Brain microvascular endothelial cell (primary cell): ENCODE data around the gene SBNO2.
A peak's percentile ranks its signal among the peaks of the same experiment; 100 is the strongest.

Experiments used
- DNase-seq: peaks from one replicate; pipeline ENCODE4 v3.0.0-alpha.2; 2020
- H3K27ac ChIP-seq: fragments of 250-450 bp; sonication (Bioruptor Pico); 2 replicates; pipeline ENCODE4 v1.5.1; 2020; ENCODE audit warnings: mild to moderate bottlenecking, moderate library complexity
- H3K27me3 ChIP-seq: fragments of 250-450 bp; sonication (Bioruptor Pico); replicated peaks from 2 replicates; pipeline ENCODE4 v1.5.1; 2020; ENCODE audit warnings: mild to moderate bottlenecking
- H3K36me3 ChIP-seq: fragments of 250-450 bp; sonication (Bioruptor Pico); replicated peaks from 2 replicates; pipeline ENCODE4 v1.5.1; 2020; ENCODE audit warnings: mild to moderate bottlenecking
- H3K4me3 ChIP-seq: 2 replicates; pipeline ENCODE4 v1.5.1; 2011; ENCODE audit warnings: low read depth, mild to moderate bottlenecking, control low read depth, low read length, moderate library complexity
- CTCF ChIP-seq: IDR thresholded peaks from 2 replicates; pipeline ENCODE4 v1.5.1; 2011; ENCODE audit warnings: low read depth, mild to moderate bottlenecking, moderate library complexity, low read length, control low read depth, inconsistent platforms; ENCODE audit errors: missing control alignments
- in situ Hi-C: cut with HindIII; loops from 2 replicates; pipeline ENCODE4 v1.10.0; 2017; ENCODE audit warnings: low sequenced_read_pairs, low pct_ligation_motif_present

The SBNO2 gene

GRCh38 chr19:1128106-1128505 lies 46.0 kb downstream of the SBNO2 start:
- H3K27me3 ChIP-seq, result no peaks in the 10 kb centered on the region
- no peak for DNase-seq
- H3K36me3 ChIP-seq, result peaks cover 41% of the 10 kb centered on the region
- no peak for TF ChIP-seq CTCF
- H3K4me3 ChIP-seq, result no peak overlapping the region
- no peak overlapping the region for H3K27ac ChIP-seq
- in situ Hi-C loops, result no loop called here

GRCh38 chr19:1126984-1127760 lies 46.9 kb downstream of the SBNO2 start:
- H3K27me3 ChIP-seq, result no peaks in the 10 kb centered on the region
- peaks cover 48% of the 10 kb centered on the region for H3K36me3 ChIP-seq
- H3K27ac ChIP-seq, result no peak overlapping the region
- DNase-seq, result no peak
- no peak for TF ChIP-seq CTCF
- in situ Hi-C loops, result no loop called here
- H3K4me3 ChIP-seq, result no peak overlapping the region

- Histone ChIP-seq H3K27ac (peak overlapping the region; percentile 14), H3K27me3 (no peaks in the 10 kb centered on the region), H3K36me3 (peaks cover 61% of the 10 kb centered on the region), H3K4me3 (no peak overlapping the region)
- in situ Hi-C loops, result no loop called here
- no peak for DNase-seq
- no peak for TF ChIP-seq CTCF
These were observed 48.2 kb downstream of the SBNO2 start for GRCh38 chr19:1125601-1126467.

- H3K27ac ChIP-seq, result no peak overlapping the region
- no peak overlapping the region for H3K4me3 ChIP-seq
- in situ Hi-C loops, result loop anchor here (25.0 kb wide), 1 partner anchor 113 kb away; the partner anchor contains the start of genes ATP5F1D, CBARP and MIDN
- no peak for DNase-seq
- H3K36me3 ChIP-seq, result peaks cover 78% of the 10 kb centered on the region
- TF ChIP-seq CTCF, result no peak
- H3K27me3 ChIP-seq, result no peaks in the 10 kb centered on the region
These were observed 50.0 kb downstream of the SBNO2 start for GRCh38 chr19:1123885-1124677.

DNA sequence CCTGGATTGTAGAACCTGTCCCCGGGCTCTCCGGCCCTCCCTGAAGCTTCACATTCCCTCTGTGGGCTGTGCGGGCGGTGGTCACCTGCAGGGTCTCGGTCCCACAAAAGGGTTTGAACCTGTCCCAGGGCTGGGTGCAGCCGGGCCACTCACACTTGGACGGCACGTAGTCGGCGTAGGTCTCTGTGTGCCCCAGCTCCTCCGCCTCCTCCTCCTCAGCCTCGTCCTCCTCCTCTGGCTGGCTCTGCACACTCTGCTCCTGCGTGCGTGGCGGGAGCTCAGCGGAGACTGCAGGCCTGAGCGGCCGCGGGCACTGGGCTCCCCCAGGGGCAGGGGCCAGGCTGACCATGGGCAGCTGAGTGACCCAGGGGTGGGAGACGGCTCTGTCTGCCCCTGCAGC lies 50.7 kb downstream of the SBNO2 start:
- DNase-seq, result no peak
- H3K36me3 ChIP-seq, result peaks cover 85% of the 10 kb centered on the region
- TF ChIP-seq CTCF, result no peak
- in situ Hi-C loops, result loop anchor here (25.0 kb wide), 1 partner anchor 114 kb away; the partner anchor contains the start of genes ATP5F1D, CBARP and MIDN
- no peak overlapping the region for H3K4me3 ChIP-seq
- H3K27ac ChIP-seq, result no peak overlapping the region
- no peaks in the 10 kb centered on the region for H3K27me3 ChIP-seq
